ENCODE data around the gene GAPT.
"Not testable (repeated sequence)": the region's sequence is repeated elsewhere in the genome, so short reads cannot be mapped to it uniquely, and the experiment has no call there.

GAPT gene

GRCh38 chr5:58505971-58506640 is 14.9 kb downstream of the GAPT start:
- no peak for DNase-seq

- no peak for DNase-seq
Measured at GRCh38 chr5:58507715-58508114, 16.5 kb downstream of the GAPT start.

GRCh38 chr5:58517198-58517597 is 26.0 kb downstream of the GAPT start:
- no peak for DNase-seq

- no peak for DNase-seq
Measured at GRCh38 chr5:58523956-58524355, 32.7 kb downstream of the GAPT start.

GRCh38 chr5:58524571-58524970 is 33.3 kb downstream of the GAPT start:
- DNase-seq: no peak

GRCh38 chr5:58530942-58531490 is 39.8 kb downstream of the GAPT start:
- DNase-seq: no peak

GRCh38 chr5:58541935-58542334 is 50.7 kb downstream of the GAPT start:
- not testable (repeated sequence) for DNase-seq

GRCh38 chr5:58542709-58543108 is 51.5 kb downstream of the GAPT start:
- no peak for DNase-seq

- DNase-seq: no peak
Measured at GRCh38 chr5:58543723-58544122, 52.5 kb downstream of the GAPT start.

- DNase-seq: no peak
Measured at GRCh38 chr5:58544195-58544594, 53.0 kb downstream of the GAPT start.

GRCh38 chr5:58544926-58545325 is 53.7 kb downstream of the GAPT start:
- no peak for DNase-seq

- no peak for DNase-seq
Measured at GRCh38 chr5:58545912-58546311, 54.7 kb downstream of the GAPT start.

Measured in NCI-H446 treated with DMSO at 0.1 percent for 48 hours (cell line).